Hepatocyte (in vitro differentiated cells): Measurements from ENCODE around the gene SKIL.

Experiments used
- CTCF ChIP-seq: fragments of 200-600 bp; sonication (generic); IDR thresholded peaks from 2 replicates; pipeline ENCODE4 v1.5.1; 2016; ENCODE audit warnings: antibody characterized with exemption, mild to moderate bottlenecking; ENCODE audit not compliant: poor library complexity
- EZH2 ChIP-seq: fragments of 200-600 bp; sonication (generic); IDR thresholded peaks from 2 replicates; pipeline ENCODE4 v1.6.1; 2016; ENCODE audit warnings: antibody characterized with exemption, mild to moderate bottlenecking, borderline replicate concordance
- EZH2phosphoT487 ChIP-seq: fragments of 200-600 bp; sonication (generic); IDR thresholded peaks from one replicate; pipeline ENCODE4 v1.6.1; 2018; ENCODE audit warnings: antibody characterized with exemption, mild to moderate bottlenecking, low read depth, moderate library complexity; ENCODE audit not compliant: unreplicated experiment, severe bottlenecking

GRCh38 chr3:170324962-170325361 lies 32.6 kb upstream of the SKIL start:
- TF ChIP-seq EZH2, result no peak
- no peak for TF ChIP-seq CTCF
- no peak for TF ChIP-seq EZH2phosphoT487
